H1 (cell line): ENCODE measurements around the gene GDPD4. TPM values are rescaled to one million over a fixed set of nuclear protein-coding genes. Genes with fewer than 3 reads are reported as not detected.

ENCODE experiments used
- BACH1 ChIP-seq: IDR thresholded peaks from 2 replicates; pipeline ENCODE4 v1.6.1; 2012; ENCODE audit warnings: low read length, improper control_type of control experiment
- BRCA1 ChIP-seq: IDR thresholded peaks from 2 replicates; pipeline ENCODE4 v1.6.1; 2012; ENCODE audit warnings: low read depth, low read length, improper control_type of control experiment
- CTBP2 ChIP-seq: IDR thresholded peaks from 2 replicates; pipeline ENCODE4 v1.7.0; 2011; ENCODE audit warnings: borderline replicate concordance, mild to moderate bottlenecking, moderate library complexity, mixed read lengths, low read length; ENCODE audit not compliant: insufficient read depth, insufficient read length
- HDAC2 ChIP-seq, 2 experiments: fragments of 300-600 bp in 1 of 2; sonication (generic) in 1 of 2; IDR thresholded peaks; 2 replicates each; pipeline ENCODE4 v1.6.1; 2011 to 2012; ENCODE audit warnings: low read depth in 2 of 2, low read length in 2 of 2, mild to moderate bottlenecking in 2 of 2, moderate library complexity in 2 of 2, borderline replicate concordance in 1 of 2, inconsistent platforms in 1 of 2
- NANOG ChIP-seq: IDR thresholded peaks from 2 replicates; pipeline ENCODE4 v1.6.1; 2011; ENCODE audit warnings: low read length, low read depth, mild to moderate bottlenecking, inconsistent platforms; ENCODE audit not compliant: insufficient read depth, poor library complexity, severe bottlenecking
- SAP30 ChIP-seq: fragments of 300-600 bp; sonication (generic); IDR thresholded peaks from 2 replicates; pipeline ENCODE4 v1.7.1; 2012; ENCODE audit warnings: low read length, moderate library complexity, mild to moderate bottlenecking, inconsistent platforms; ENCODE audit not compliant: insufficient read depth, insufficient replicate concordance
- TCF12 ChIP-seq: IDR thresholded peaks from 2 replicates; pipeline ENCODE4 v1.6.1; 2011; ENCODE audit warnings: low read depth, mild to moderate bottlenecking, low read length
- polyA plus RNA-seq, 7 experiments: library from polyadenylated mRNA; depleted of rRNA in 3 of 7; stranded (reverse) in 5 of 7; unstranded in 2 of 7; fragments of >200 nt in 5 of 7; fragments of 200-250 nt in 2 of 7; gene quantifications; 1 replicate in 5 of 7; 2 replicates in 1 of 7; 4 replicates in 1 of 7; pipeline versions ENCODE4 v1.2.1 to v1.2.3, GENCODE V29; 2011 to 2013; ENCODE audit warnings: missing spikeins in 2 of 7, mixed read lengths in 2 of 7
- total RNA-seq: library from RNA; stranded (reverse); fragmentation: NEBNext Ultra II Directional; extraction: Animal tissue kit (Norgen Biotek cat#: 25700); gene quantifications from 2 replicates; pipeline ENCODE4 v1.2.1, GENCODE V29; 2021
- TF ChIP-seq, protein P1 (sequence below): fragments of 300-600 bp; sonication (generic); IDR thresholded peaks from 2 replicates; pipeline ENCODE4 v1.7.1; 2012; ENCODE audit warnings: low read length, moderate library complexity, mild to moderate bottlenecking, inconsistent platforms; ENCODE audit not compliant: insufficient replicate concordance
- TF ChIP-seq, protein P2 (sequence below): IDR thresholded peaks from 2 replicates; pipeline ENCODE4 v1.6.1; 2012; ENCODE audit warnings: low read length, inconsistent platforms

The GDPD4 gene
- total and polyA plus RNA-seq, 2 of the 8 experiments (the other 6 are each of a cell fraction or from before 2014, with no cell fraction given), result not detected

DNA sequence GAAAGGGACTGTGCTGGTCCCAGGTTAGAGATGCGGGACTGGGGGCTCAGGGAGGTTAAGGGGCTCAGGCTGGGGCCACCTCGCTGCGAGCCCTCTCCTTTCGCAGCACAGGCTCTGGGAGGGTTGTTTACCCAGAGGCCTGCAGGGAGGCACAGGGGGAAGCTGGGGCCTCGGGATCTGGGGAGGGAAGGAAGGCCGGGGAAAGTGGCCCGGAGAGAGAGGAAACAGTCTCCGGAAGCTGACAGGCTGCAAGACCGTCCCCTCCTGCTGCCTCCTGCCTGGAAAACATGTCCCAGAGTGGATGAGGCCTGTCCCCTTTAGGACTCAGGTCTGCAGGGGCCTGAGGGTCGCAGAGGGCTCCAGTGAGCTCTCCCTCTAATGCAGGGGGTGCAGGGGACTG lies 128.0 kb downstream of the GDPD4 start (continued):
- TF ChIP-seq, protein P1, sequence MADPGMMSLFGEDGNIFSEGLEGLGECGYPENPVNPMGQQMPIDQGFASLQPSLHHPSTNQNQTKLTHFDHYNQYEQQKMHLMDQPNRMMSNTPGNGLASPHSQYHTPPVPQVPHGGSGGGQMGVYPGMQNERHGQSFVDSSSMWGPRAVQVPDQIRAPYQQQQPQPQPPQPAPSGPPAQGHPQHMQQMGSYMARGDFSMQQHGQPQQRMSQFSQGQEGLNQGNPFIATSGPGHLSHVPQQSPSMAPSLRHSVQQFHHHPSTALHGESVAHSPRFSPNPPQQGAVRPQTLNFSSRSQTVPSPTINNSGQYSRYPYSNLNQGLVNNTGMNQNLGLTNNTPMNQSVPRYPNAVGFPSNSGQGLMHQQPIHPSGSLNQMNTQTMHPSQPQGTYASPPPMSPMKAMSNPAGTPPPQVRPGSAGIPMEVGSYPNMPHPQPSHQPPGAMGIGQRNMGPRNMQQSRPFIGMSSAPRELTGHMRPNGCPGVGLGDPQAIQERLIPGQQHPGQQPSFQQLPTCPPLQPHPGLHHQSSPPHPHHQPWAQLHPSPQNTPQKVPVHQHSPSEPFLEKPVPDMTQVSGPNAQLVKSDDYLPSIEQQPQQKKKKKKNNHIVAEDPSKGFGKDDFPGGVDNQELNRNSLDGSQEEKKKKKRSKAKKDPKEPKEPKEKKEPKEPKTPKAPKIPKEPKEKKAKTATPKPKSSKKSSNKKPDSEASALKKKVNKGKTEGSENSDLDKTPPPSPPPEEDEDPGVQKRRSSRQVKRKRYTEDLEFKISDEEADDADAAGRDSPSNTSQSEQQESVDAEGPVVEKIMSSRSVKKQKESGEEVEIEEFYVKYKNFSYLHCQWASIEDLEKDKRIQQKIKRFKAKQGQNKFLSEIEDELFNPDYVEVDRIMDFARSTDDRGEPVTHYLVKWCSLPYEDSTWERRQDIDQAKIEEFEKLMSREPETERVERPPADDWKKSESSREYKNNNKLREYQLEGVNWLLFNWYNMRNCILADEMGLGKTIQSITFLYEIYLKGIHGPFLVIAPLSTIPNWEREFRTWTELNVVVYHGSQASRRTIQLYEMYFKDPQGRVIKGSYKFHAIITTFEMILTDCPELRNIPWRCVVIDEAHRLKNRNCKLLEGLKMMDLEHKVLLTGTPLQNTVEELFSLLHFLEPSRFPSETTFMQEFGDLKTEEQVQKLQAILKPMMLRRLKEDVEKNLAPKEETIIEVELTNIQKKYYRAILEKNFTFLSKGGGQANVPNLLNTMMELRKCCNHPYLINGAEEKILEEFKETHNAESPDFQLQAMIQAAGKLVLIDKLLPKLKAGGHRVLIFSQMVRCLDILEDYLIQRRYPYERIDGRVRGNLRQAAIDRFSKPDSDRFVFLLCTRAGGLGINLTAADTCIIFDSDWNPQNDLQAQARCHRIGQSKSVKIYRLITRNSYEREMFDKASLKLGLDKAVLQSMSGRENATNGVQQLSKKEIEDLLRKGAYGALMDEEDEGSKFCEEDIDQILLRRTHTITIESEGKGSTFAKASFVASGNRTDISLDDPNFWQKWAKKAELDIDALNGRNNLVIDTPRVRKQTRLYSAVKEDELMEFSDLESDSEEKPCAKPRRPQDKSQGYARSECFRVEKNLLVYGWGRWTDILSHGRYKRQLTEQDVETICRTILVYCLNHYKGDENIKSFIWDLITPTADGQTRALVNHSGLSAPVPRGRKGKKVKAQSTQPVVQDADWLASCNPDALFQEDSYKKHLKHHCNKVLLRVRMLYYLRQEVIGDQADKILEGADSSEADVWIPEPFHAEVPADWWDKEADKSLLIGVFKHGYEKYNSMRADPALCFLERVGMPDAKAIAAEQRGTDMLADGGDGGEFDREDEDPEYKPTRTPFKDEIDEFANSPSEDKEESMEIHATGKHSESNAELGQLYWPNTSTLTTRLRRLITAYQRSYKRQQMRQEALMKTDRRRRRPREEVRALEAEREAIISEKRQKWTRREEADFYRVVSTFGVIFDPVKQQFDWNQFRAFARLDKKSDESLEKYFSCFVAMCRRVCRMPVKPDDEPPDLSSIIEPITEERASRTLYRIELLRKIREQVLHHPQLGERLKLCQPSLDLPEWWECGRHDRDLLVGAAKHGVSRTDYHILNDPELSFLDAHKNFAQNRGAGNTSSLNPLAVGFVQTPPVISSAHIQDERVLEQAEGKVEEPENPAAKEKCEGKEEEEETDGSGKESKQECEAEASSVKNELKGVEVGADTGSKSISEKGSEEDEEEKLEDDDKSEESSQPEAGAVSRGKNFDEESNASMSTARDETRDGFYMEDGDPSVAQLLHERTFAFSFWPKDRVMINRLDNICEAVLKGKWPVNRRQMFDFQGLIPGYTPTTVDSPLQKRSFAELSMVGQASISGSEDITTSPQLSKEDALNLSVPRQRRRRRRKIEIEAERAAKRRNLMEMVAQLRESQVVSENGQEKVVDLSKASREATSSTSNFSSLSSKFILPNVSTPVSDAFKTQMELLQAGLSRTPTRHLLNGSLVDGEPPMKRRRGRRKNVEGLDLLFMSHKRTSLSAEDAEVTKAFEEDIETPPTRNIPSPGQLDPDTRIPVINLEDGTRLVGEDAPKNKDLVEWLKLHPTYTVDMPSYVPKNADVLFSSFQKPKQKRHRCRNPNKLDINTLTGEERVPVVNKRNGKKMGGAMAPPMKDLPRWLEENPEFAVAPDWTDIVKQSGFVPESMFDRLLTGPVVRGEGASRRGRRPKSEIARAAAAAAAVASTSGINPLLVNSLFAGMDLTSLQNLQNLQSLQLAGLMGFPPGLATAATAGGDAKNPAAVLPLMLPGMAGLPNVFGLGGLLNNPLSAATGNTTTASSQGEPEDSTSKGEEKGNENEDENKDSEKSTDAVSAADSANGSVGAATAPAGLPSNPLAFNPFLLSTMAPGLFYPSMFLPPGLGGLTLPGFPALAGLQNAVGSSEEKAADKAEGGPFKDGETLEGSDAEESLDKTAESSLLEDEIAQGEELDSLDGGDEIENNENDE, result no peak
- TF ChIP-seq CTBP2 (no peak), BACH1 (no peak), SAP30 (no peak), TCF12 (no peak), BRCA1 (no peak), NANOG (no peak), HDAC2 (IDR thresholded peaks at IDR 0.05; ENCODE audit: borderline replicate concordance in 1 of 2, low read depth in 2 of 2, low read length in 2 of 2) (no peak)
- TF ChIP-seq, protein P2, sequence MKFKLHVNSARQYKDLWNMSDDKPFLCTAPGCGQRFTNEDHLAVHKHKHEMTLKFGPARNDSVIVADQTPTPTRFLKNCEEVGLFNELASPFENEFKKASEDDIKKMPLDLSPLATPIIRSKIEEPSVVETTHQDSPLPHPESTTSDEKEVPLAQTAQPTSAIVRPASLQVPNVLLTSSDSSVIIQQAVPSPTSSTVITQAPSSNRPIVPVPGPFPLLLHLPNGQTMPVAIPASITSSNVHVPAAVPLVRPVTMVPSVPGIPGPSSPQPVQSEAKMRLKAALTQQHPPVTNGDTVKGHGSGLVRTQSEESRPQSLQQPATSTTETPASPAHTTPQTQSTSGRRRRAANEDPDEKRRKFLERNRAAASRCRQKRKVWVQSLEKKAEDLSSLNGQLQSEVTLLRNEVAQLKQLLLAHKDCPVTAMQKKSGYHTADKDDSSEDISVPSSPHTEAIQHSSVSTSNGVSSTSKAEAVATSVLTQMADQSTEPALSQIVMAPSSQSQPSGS, result no peak
